ENCODE results near the gene CCDC88C. TPM values are rescaled to one million over a fixed set of nuclear protein-coding genes. Genes with fewer than 3 reads are reported as not detected.
"Not testable (repeated sequence)": the region's sequence is repeated elsewhere in the genome, so short reads cannot be mapped to it uniquely, and the experiment has no call there.

CCDC88C gene
- total RNA-seq, 6 experiments from 2014 or later = 0.09 to 0.61 (median 0.19) TPM; not detected in 3

- Mint-ChIP-seq H3K27me3 (ENCODE audit: insufficient read depth) (peaks cover 10% of the 10 kb centered on the region; the same call in 1 of the 2 replicates), H3K27ac (no peak overlapping the region), H3K4me3 (no peak overlapping the region), H3K4me1 (ENCODE audit: low read depth) (no peaks in the 10 kb centered on the region), H3K36me3 (ENCODE audit: low read depth) (peaks cover 9% of the 10 kb centered on the region; the same call in 1 of the 2 replicates), H3K9me3 (peaks cover 28% of the 10 kb centered on the region)
- no peak for DNase-seq
- no peak for TF ChIP-seq CTCF (IDR thresholded peaks at IDR 0.05)
Observed at GRCh38 chr14:91438845-91439244, 21.2 kb upstream of the CCDC88C start.

GRCh38 chr14:91436266-91436665 lies 18.6 kb upstream of the CCDC88C start:
- not testable (repeated sequence) for DNase-seq; H3K4me3 Mint-ChIP-seq; H3K27ac Mint-ChIP-seq; H3K36me3 Mint-ChIP-seq (ENCODE audit: low read depth); H3K4me1 Mint-ChIP-seq (ENCODE audit: low read depth); H3K27me3 Mint-ChIP-seq (ENCODE audit: insufficient read depth)
- H3K9me3 Mint-ChIP-seq = peaks cover 28% of the 10 kb centered on the region

GRCh38 chr14:91429385-91429784 lies 11.8 kb upstream of the CCDC88C start:
- no peak for TF ChIP-seq CTCF (IDR thresholded peaks at IDR 0.05)
- Mint-ChIP-seq H3K4me1 (ENCODE audit: low read depth) (no peaks in the 10 kb centered on the region), H3K27ac (no peak overlapping the region), H3K27me3 (ENCODE audit: insufficient read depth) (peaks cover 10% of the 10 kb centered on the region), H3K4me3 (no peak overlapping the region), H3K36me3 (ENCODE audit: low read depth) (no peaks in the 10 kb centered on the region), H3K9me3 (no peaks in the 10 kb centered on the region)
- no peak for DNase-seq

GRCh38 chr14:91428931-91429330 lies 11.3 kb upstream of the CCDC88C start:
- H3K9me3 Mint-ChIP-seq, H3K27ac Mint-ChIP-seq: not testable (repeated sequence)
- peaks cover 14% of the 10 kb centered on the region for H3K27me3 Mint-ChIP-seq (ENCODE audit: insufficient read depth)

GRCh38 chr14:91425531-91425944 lies 7.9 kb upstream of the CCDC88C start:
- not testable (repeated sequence) for H3K36me3 Mint-ChIP-seq (ENCODE audit: low read depth); H3K27ac Mint-ChIP-seq; DNase-seq; H3K9me3 Mint-ChIP-seq; H3K4me3 Mint-ChIP-seq; H3K4me1 Mint-ChIP-seq (ENCODE audit: low read depth)
- peaks cover 23% of the 10 kb centered on the region for H3K27me3 Mint-ChIP-seq (ENCODE audit: insufficient read depth)

More at GRCh38 chr14:91428931-91429330, 11.3 kb upstream of the CCDC88C start:
- not testable (repeated sequence) for H3K36me3 Mint-ChIP-seq (ENCODE audit: low read depth); H3K4me1 Mint-ChIP-seq (ENCODE audit: low read depth); H3K4me3 Mint-ChIP-seq; DNase-seq

GRCh38 chr14:91424813-91425530 lies 7.4 kb upstream of the CCDC88C start:
- H3K36me3 Mint-ChIP-seq (ENCODE audit: low read depth) = no peaks in the 10 kb centered on the region
- no peak overlapping the region for H3K27ac Mint-ChIP-seq
- no peaks in the 10 kb centered on the region for H3K4me1 Mint-ChIP-seq (ENCODE audit: low read depth)
- H3K4me3 Mint-ChIP-seq = no peak overlapping the region
- H3K9me3 Mint-ChIP-seq = no peaks in the 10 kb centered on the region
- peaks cover 28% of the 10 kb centered on the region for H3K27me3 Mint-ChIP-seq (ENCODE audit: insufficient read depth)
- DNase-seq = no peak
- TF ChIP-seq CTCF (IDR thresholded peaks at IDR 0.05) = no peak

- no peaks in the 10 kb centered on the region for H3K4me1 Mint-ChIP-seq (ENCODE audit: low read depth)
Observed at GRCh38 chr14:91420686-91421085, 3.1 kb upstream of the CCDC88C start.

More at GRCh38 chr14:91420686-91421085, 3.1 kb upstream of the CCDC88C start:
- Mint-ChIP-seq H3K9me3 (no peaks in the 10 kb centered on the region), H3K4me3 (no peak overlapping the region), H3K36me3 (ENCODE audit: low read depth) (no peaks in the 10 kb centered on the region), H3K27ac (no peak overlapping the region), H3K27me3 (ENCODE audit: insufficient read depth) (peaks cover 42% of the 10 kb centered on the region)
- no peak for TF ChIP-seq CTCF (IDR thresholded peaks at IDR 0.05)
- no peak for DNase-seq

Measured in HFFc6 (cell line).